ENCODE data around the gene CKAP2.
"Not testable (repeated sequence)": the region's sequence is repeated elsewhere in the genome, so short reads cannot be mapped to it uniquely, and the experiment has no call there.

DNA sequence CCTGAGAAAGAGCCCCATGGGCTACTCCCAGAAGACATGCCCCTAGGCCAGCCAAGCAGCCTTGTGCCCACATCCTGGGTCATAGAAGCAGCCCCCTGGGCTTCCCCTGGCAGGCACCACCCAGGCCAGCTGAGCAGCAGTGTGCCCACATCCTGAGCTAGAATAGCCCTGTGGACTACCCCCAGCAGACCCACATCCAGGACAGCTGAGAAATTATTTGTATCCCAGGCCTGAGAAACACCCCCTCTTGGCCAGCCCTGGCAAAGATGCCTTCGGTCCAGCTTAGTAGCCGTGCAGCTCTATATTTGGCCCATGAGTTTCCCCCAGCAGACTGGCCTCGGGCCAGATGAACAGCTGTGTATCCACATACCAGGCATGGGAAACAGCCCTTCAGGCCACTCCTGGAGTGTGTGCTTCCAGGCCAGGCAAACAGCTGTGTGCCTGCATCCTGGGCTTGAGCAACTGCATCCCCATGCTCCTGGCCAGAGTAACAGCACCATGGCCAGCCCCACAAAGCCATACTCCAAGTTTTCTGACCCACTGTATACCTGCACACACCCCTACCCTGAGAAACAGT lies 55.0 kb downstream of the CKAP2 start:
- TF ChIP-seq, protein P1, sequence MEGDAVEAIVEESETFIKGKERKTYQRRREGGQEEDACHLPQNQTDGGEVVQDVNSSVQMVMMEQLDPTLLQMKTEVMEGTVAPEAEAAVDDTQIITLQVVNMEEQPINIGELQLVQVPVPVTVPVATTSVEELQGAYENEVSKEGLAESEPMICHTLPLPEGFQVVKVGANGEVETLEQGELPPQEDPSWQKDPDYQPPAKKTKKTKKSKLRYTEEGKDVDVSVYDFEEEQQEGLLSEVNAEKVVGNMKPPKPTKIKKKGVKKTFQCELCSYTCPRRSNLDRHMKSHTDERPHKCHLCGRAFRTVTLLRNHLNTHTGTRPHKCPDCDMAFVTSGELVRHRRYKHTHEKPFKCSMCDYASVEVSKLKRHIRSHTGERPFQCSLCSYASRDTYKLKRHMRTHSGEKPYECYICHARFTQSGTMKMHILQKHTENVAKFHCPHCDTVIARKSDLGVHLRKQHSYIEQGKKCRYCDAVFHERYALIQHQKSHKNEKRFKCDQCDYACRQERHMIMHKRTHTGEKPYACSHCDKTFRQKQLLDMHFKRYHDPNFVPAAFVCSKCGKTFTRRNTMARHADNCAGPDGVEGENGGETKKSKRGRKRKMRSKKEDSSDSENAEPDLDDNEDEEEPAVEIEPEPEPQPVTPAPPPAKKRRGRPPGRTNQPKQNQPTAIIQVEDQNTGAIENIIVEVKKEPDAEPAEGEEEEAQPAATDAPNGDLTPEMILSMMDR (IDR thresholded peaks at IDR 0.05) = not testable (repeated sequence)
- TF ChIP-seq POLR2A (IDR thresholded peaks at IDR 0.05) = not testable (repeated sequence)

Data from Peyer's patch (tissue), 4 donors.